ENCODE results near the gene NEO1. TPM values are rescaled to one million over a fixed set of nuclear protein-coding genes. Genes with fewer than 3 reads are reported as not detected.

The NEO1 gene
- total RNA-seq, 1 experiment from 2014 or later: 12.4 TPM

- no TSS peak for BruUV-seq (replicated peaks)
- Mint-ChIP-seq H3K9me3 (ENCODE audit: unreplicated experiment) (no peaks in the 10 kb centered on the region), H3K27me3 (ENCODE audit: insufficient read depth, unreplicated experiment) (peaks cover 13% of the 10 kb centered on the region), H3K4me3 (ENCODE audit: unreplicated experiment) (no peak overlapping the region), H3K27ac (ENCODE audit: unreplicated experiment) (no peak overlapping the region), H3K36me3 (ENCODE audit: insufficient read depth, unreplicated experiment) (no peaks in the 10 kb centered on the region), H3K4me1 (ENCODE audit: low read depth, unreplicated experiment) (no peaks in the 10 kb centered on the region)
- Histone ChIP-seq H3K9me3 (no peaks in the 10 kb centered on the region), H3K27me3 (replicated peaks; ENCODE audit: control insufficient read depth, insufficient read depth, low read length) (peaks cover 1% of the 10 kb centered on the region; the same call in 1 of the 2 replicates), H3K4me1 (no peaks in the 10 kb centered on the region), H3K4me3 (ENCODE audit: low read depth, low read length) (no peak overlapping the region), H3K36me3 (ENCODE audit: control insufficient read depth, insufficient read depth, low read length) (no peaks in the 10 kb centered on the region)
- POLR2A ChIA-PET: no interaction called here
- no peak for TF ChIP-seq CTCF (IDR thresholded peaks at IDR 0.05; ENCODE audit: insufficient read depth in 1 of 2, low read depth in 1 of 2, low read length in 1 of 2, severe bottlenecking in 1 of 2, unreplicated experiment in 1 of 2)
- CTCF ChIA-PET: no interaction called here
- intact Hi-C loops (cut with micrococcal nuclease; ENCODE audit: unreplicated experiment): no loop called here
- DNase-seq: no peak
These were observed 285.8 kb downstream of the NEO1 start for GRCh38 chr15:73338058-73338457.

GRCh38 chr15:73338606-73339374 is 286.5 kb downstream of the NEO1 start:
- no peak for DNase-seq
- Histone ChIP-seq H3K27me3 (replicated peaks; ENCODE audit: control insufficient read depth, insufficient read depth, low read length) (peaks cover 1% of the 10 kb centered on the region; the same call in 1 of the 2 replicates), H3K9me3 (no peaks in the 10 kb centered on the region), H3K36me3 (ENCODE audit: control insufficient read depth, insufficient read depth, low read length) (no peaks in the 10 kb centered on the region), H3K4me3 (ENCODE audit: low read depth, low read length) (no peak overlapping the region), H3K4me1 (no peaks in the 10 kb centered on the region)
- H3K36me3 Mint-ChIP-seq (ENCODE audit: insufficient read depth, unreplicated experiment): no peaks in the 10 kb centered on the region
- intact Hi-C loops (cut with micrococcal nuclease; ENCODE audit: unreplicated experiment): no loop called here
- no peak for TF ChIP-seq CTCF (IDR thresholded peaks at IDR 0.05; ENCODE audit: insufficient read depth in 1 of 2, low read depth in 1 of 2, low read length in 1 of 2, severe bottlenecking in 1 of 2, unreplicated experiment in 1 of 2)
- ChIA-PET CTCF (no interaction called here), POLR2A (no interaction called here)
- H3K27ac Mint-ChIP-seq (ENCODE audit: unreplicated experiment): no peak overlapping the region
- no peaks in the 10 kb centered on the region for H3K9me3 Mint-ChIP-seq (ENCODE audit: unreplicated experiment)
- peaks cover 16% of the 10 kb centered on the region for H3K27me3 Mint-ChIP-seq (ENCODE audit: insufficient read depth, unreplicated experiment)
- no peaks in the 10 kb centered on the region for H3K4me1 Mint-ChIP-seq (ENCODE audit: low read depth, unreplicated experiment)
- no peak overlapping the region for H3K4me3 Mint-ChIP-seq (ENCODE audit: unreplicated experiment)
- BruUV-seq (replicated peaks): no TSS peak

GRCh38 chr15:73340502-73341192 is 288.4 kb downstream of the NEO1 start:
- H3K9me3 Mint-ChIP-seq (ENCODE audit: unreplicated experiment): no peaks in the 10 kb centered on the region
- intact Hi-C loops (cut with micrococcal nuclease; ENCODE audit: unreplicated experiment): no loop called here
- no peaks in the 10 kb centered on the region for H3K4me1 Mint-ChIP-seq (ENCODE audit: low read depth, unreplicated experiment)
- no peak for TF ChIP-seq CTCF (IDR thresholded peaks at IDR 0.05; ENCODE audit: insufficient read depth in 1 of 2, low read depth in 1 of 2, low read length in 1 of 2, severe bottlenecking in 1 of 2, unreplicated experiment in 1 of 2)
- Histone ChIP-seq H3K4me3 (ENCODE audit: low read depth, low read length) (no peak overlapping the region), H3K36me3 (ENCODE audit: control insufficient read depth, insufficient read depth, low read length) (no peaks in the 10 kb centered on the region), H3K9me3 (no peaks in the 10 kb centered on the region), H3K27me3 (replicated peaks; ENCODE audit: control insufficient read depth, insufficient read depth, low read length) (peaks cover 1% of the 10 kb centered on the region; the same call in 1 of the 2 replicates), H3K4me1 (no peaks in the 10 kb centered on the region)
- H3K4me3 Mint-ChIP-seq (ENCODE audit: unreplicated experiment): no peak overlapping the region
- no TSS peak for BruUV-seq (replicated peaks)
- peaks cover 16% of the 10 kb centered on the region for H3K27me3 Mint-ChIP-seq (ENCODE audit: insufficient read depth, unreplicated experiment)
- no peak overlapping the region for H3K27ac Mint-ChIP-seq (ENCODE audit: unreplicated experiment)
- ChIA-PET POLR2A (no interaction called here), CTCF (no interaction called here)
- H3K36me3 Mint-ChIP-seq (ENCODE audit: insufficient read depth, unreplicated experiment): no peaks in the 10 kb centered on the region
- no peak for DNase-seq
